ENCODE measurements around the gene SPATA18. TPM values are rescaled to one million over a fixed set of nuclear protein-coding genes. Genes with fewer than 3 reads are reported as not detected.
"Not testable (repeated sequence)": the region's sequence is repeated elsewhere in the genome, so short reads cannot be mapped to it uniquely, and the experiment has no call there.

Gene SPATA18
- total RNA-seq, 2 donors from 2014 or later, result 10.7 to 11.0 TPM

GRCh38 chr4:52099860-52100461 is 48.9 kb downstream of the SPATA18 start:
- DNase-seq (no peak), ATAC-seq (no peak)
- intact Hi-C loops (cut with DNase I, micrococcal nuclease), result no loop called here

GRCh38 chr4:52102587-52102986 is 51.5 kb downstream of the SPATA18 start:
- ATAC-seq (no peak), DNase-seq (no peak)
- intact Hi-C loops (cut with DNase I, micrococcal nuclease), result no loop called here

- DNase-seq (no peak), ATAC-seq (no peak)
- intact Hi-C loops (cut with DNase I, micrococcal nuclease), result no loop called here
Measured at GRCh38 chr4:52103319-52103718, 52.2 kb downstream of the SPATA18 start.

- ATAC-seq (no peak), DNase-seq (no peak)
- intact Hi-C loops (cut with DNase I, micrococcal nuclease), result no loop called here
Measured at GRCh38 chr4:52105276-52105675, 54.2 kb downstream of the SPATA18 start.

GRCh38 chr4:52106191-52106590 is 55.1 kb downstream of the SPATA18 start:
- ATAC-seq (no peak), DNase-seq (no peak)
- intact Hi-C loops (cut with DNase I, micrococcal nuclease), result no loop called here

GRCh38 chr4:52106660-52107059 is 55.6 kb downstream of the SPATA18 start:
- no peak for DNase-seq
- intact Hi-C loops (cut with DNase I, micrococcal nuclease), result no loop called here
- no peak for ATAC-seq

GRCh38 chr4:52107336-52107735 is 56.2 kb downstream of the SPATA18 start:
- no peak for DNase-seq
- ATAC-seq, result no peak
- intact Hi-C loops (cut with DNase I, micrococcal nuclease), result no loop called here

- no peak for ATAC-seq
- intact Hi-C loops (cut with DNase I, micrococcal nuclease), result no loop called here
- no peak for DNase-seq
Measured at GRCh38 chr4:52107745-52108144, 56.6 kb downstream of the SPATA18 start.

- no peak for ATAC-seq
- intact Hi-C loops (cut with DNase I, micrococcal nuclease), result no loop called here
- no peak for DNase-seq
Measured at GRCh38 chr4:52110171-52110570, 59.1 kb downstream of the SPATA18 start.

GRCh38 chr4:52111995-52112394 is 60.9 kb downstream of the SPATA18 start:
- no peak for ATAC-seq
- DNase-seq, result no peak
- intact Hi-C loops (cut with DNase I, micrococcal nuclease), result no loop called here

- no peak for ATAC-seq
- intact Hi-C loops (cut with DNase I, micrococcal nuclease), result no loop called here
- no peak for DNase-seq
Measured at GRCh38 chr4:52112411-52112810, 61.3 kb downstream of the SPATA18 start.

- intact Hi-C loops (cut with DNase I, micrococcal nuclease), result no loop called here
- no peak for ATAC-seq
Measured at GRCh38 chr4:52116641-52117040, 65.5 kb downstream of the SPATA18 start.

GRCh38 chr4:52126226-52126625 is 75.1 kb downstream of the SPATA18 start:
- no peak for DNase-seq
- intact Hi-C loops (cut with DNase I, micrococcal nuclease), result no loop called here
- no peak for ATAC-seq

More at GRCh38 chr4:52116641-52117040, 65.5 kb downstream of the SPATA18 start:
- no peak for DNase-seq

- intact Hi-C loops (cut with DNase I, micrococcal nuclease), result no loop called here
- ATAC-seq (no peak), DNase-seq (no peak)
Measured at GRCh38 chr4:52126966-52127365, 75.9 kb downstream of the SPATA18 start.

GRCh38 chr4:52135171-52135570 is 84.1 kb downstream of the SPATA18 start:
- no peak for DNase-seq
- intact Hi-C loops (cut with DNase I, micrococcal nuclease), result no loop called here
- no peak for ATAC-seq

- ATAC-seq; intact Hi-C loops (cut with DNase I, micrococcal nuclease); DNase-seq: not testable (repeated sequence)
Measured at GRCh38 chr4:52137152-52137551, 86.0 kb downstream of the SPATA18 start.

- intact Hi-C loops (cut with DNase I, micrococcal nuclease), result no loop called here
- DNase-seq (no peak), ATAC-seq (no peak)
Measured at GRCh38 chr4:52142816-52143215, 91.7 kb downstream of the SPATA18 start.

- intact Hi-C loops (cut with DNase I, micrococcal nuclease), result no loop called here
- DNase-seq, result no peak
- no peak for ATAC-seq
Measured at GRCh38 chr4:52143815-52144214, 92.7 kb downstream of the SPATA18 start.

GRCh38 chr4:52144372-52144771 is 93.3 kb downstream of the SPATA18 start:
- no peak for ATAC-seq
- DNase-seq, result no peak
- intact Hi-C loops (cut with DNase I, micrococcal nuclease), result no loop called here

All from left colon (tissue), 2 donors.